Skin epidermis (tissue), 12 donors: Measurements from ENCODE around the gene NRM.

ENCODE experiments used
- H3K27ac ChIP-seq, 21 experiments: fragments of 200-600 bp; sonication (generic) in 11 of 21; one replicate each; pipeline ENCODE4 v1.5.0; 2020; ENCODE audit warnings: mild to moderate bottlenecking in 3 of 21, inconsistent platforms in 2 of 21, moderate library complexity in 2 of 21
- H3K4me3 ChIP-seq, 7 experiments: fragments of 200-600 bp; sonication (generic) in 2 of 7; one replicate each; pipeline ENCODE4 v1.5.0; 2020; ENCODE audit warnings: inconsistent platforms in 2 of 7, mild to moderate bottlenecking in 2 of 7, moderate library complexity in 1 of 7

The NRM gene

GRCh38 chr6:30643656-30644055, 47.1 kb downstream of the NRM start:
- H3K4me3 ChIP-seq: no peak overlapping the region
- H3K27ac ChIP-seq: no peak overlapping the region

GRCh38 chr6:30641048-30641447, 49.7 kb downstream of the NRM start:
- Histone ChIP-seq H3K4me3 (no peak overlapping the region), H3K27ac (no peak overlapping the region)

- no peak overlapping the region for H3K27ac ChIP-seq
- no peak overlapping the region for H3K4me3 ChIP-seq
Observed at GRCh38 chr6:30640481-30640880, 50.3 kb downstream of the NRM start.
